Suppressor macrophage treated with lipopolysaccharide for 1 hour (primary cell): Measurements from ENCODE around the gene AFAP1.

Source experiments
- DNase-seq, 3 donors: peaks; one replicate each; pipeline ENCODE4 v3.0.0-alpha.2; 2020 to 2022

Gene AFAP1

DNA sequence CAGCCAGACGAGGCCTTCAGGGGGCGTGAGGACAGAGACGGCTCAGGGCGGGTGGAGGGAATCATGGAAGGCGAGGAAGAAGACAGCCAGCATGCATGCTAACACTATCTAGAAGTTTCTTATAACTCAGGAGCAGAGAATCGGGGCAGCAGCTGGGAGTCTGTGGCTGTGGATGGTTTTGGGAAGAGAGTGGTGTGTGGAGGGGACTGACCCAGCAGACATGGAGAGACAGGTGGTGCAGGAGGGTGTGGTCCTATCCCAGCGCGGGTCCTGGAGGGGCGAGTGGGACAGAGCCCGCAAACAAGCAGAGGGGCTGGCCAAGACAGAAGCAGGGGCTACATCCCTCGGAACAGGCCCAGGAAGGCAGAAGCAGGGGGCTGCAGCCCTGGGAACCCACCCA, 192.1 kb downstream of the AFAP1 start:
- no peak for DNase-seq

DNA sequence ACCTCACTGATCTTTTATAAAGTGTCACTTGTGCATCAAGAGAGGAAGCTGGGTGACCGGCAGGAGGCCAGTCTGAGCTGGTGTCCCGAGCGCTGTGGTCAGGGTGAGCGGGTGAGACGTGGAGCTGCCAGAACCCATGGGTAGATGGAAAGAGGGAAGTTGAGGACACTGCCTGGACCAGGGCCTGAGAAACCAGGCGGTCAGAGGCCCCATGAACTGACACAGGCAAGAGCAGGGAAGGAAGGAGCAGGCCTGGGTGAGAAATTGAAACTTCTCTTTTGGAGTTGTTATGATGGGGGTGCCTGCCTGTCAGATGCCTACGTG, 192.6 kb downstream of the AFAP1 start:
- DNase-seq = peak; percentile 49 to 72 (median 65)

DNA sequence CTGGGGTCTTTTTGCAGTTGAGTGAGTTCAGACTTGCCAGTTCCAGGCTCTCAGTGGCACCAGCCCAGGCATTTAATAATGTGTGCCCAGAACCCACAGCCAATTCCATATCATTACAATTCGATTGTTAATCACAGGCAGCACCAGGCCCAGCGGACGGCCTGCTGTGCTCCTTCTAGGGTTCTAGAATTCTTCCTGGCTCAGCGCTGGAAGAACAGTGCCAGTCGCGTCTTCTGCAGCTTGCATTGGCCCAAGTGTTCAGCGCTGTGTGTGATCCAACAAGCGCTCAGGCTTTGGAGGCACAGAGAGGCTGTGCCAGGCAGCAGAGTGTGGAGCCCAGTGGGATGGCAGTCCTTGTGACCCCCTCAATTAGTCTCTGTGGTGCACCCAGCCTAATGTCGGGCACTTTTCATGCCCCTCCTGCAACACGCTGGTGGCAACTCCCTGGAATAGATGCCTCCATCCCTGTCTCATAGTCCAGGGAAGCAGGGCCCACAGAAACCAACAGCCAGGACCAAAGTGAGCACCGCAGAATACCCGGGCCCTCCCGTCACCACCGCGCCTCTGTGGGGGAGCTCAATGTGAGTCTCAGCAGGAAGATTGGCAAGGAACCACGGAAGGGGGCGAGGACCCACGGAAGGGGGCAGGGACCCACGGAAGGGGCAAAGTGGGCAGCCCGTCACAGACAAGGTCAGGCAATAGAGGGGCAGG, 193.2 kb downstream of the AFAP1 start:
- DNase-seq = no peak

DNA sequence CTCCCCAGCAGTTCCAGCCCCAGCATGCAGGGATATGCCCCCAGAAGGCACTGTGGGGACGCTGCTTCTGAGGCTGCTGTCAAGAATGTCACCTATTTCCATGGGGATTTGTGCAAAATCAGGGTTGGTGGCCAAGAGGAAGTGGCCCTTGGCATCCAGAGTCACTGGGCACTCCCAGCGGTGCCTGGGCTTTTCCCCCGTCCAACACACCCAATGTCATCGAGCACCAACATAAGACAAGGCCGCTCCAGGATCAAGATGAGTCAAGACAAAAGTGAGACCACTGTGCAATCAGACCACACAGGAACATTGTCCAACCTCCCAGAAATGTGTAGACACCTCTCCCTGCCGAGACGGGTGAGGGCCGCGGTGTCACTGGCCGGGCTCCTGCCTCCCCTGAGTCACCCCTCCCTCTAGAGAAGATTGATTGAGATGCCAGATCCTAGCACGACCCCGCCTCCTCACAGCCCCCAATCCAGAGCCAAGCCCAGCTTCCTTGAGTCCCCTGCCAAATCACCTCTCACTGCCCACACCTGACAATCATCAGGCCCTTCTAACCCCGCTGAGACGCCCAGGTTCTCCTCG, 194.3 kb downstream of the AFAP1 start:
- peak; percentile 77 to 79 (median 78) for DNase-seq

DNA sequence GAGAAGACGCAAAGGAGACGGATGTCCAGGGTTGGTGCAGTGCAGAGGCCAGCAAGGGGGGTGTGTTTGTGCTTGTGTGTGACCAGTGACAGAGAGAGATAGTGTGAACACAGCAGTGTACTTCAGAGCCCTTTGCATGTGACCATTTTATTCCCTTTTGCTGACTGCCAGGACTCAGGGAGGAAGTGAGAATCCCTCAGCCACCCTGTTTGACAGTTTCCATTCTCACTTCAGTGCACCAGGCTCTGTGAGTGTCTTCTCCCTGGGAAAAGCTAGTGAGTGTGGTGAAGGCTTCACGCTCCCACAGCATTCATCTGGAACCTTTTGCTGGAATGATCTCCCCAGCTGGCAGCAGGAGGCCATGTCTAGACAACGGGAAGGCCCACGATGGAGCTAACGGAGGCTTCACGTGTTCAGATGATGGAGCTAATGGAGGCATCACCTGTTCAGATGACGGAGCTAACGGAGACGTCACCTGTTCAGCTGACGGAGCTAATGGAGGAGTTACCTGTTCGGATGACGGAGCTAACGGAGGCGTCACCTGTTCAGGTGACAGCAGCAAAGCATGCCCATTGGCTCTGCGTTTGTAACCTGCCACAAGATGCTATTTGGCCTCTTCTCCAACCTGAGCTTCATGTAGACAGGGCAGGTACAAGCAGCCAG, 195.4 kb downstream of the AFAP1 start:
- DNase-seq = peak; percentile 74 to 79 (median 77)

DNA sequence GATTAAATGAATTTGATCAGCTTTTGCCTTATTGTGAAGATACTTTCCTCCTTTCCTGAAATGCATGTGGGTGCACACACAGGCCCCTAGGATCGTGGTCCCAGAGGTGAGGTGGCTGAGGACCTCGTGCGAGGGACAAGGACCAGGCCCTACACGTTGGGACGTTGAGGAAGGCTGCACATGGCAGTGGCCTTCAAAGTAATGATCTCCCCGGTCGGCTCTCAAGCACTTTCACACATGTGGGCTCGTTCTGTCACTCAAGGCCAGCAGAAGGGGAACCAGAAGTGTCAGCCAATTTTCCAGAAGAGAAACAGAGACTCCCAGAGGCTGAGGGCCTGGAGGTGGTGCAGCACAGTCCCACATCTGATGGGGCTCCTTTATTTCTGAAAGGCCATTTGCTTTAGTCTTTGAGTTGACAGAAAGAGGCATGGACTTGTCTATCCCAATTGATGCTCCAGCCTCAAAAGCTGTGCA, 196.8 kb downstream of the AFAP1 start:
- peak; percentile 40 to 51 (median 49) for DNase-seq

DNA sequence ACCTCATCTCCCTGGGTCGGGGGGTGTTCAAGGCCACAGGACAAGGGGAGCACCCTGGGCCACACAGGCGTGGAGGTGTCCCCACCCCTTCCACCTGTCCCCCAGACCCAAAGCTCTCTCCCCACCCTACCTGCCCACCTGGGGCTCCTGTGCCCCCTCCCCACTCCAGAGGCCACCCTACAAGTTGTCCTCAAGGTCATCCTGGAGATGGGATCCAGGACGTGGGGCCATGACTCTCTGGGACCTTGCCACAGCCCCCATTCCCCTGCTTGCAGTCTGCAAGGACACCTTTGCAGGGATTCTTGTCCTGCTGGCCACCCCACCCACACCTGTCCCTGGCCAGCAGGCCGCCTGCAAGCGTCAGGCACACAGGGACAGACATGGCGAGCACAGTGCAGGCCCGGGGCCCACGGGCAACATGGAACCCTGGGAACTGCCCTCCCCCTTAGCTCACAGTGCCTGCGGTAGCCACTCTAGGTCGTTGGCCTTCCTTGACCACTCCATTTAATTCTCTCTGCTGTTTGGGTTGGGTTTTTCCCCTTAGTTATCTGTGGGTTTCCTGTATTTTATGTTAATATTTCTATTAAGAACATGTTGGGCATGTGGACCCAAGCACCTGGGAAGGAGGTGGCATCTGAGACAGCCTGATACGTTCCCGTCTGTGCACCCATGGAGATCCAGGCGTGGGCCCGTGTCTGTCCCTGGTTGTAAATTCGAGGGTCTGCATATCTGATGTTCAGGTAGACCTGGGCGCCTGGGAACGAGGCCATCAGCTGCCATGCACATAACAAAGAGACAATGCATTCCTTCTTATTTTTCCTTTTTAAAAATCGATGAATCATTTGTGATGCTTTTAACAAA, 197.5 kb downstream of the AFAP1 start:
- DNase-seq = no peak

DNA sequence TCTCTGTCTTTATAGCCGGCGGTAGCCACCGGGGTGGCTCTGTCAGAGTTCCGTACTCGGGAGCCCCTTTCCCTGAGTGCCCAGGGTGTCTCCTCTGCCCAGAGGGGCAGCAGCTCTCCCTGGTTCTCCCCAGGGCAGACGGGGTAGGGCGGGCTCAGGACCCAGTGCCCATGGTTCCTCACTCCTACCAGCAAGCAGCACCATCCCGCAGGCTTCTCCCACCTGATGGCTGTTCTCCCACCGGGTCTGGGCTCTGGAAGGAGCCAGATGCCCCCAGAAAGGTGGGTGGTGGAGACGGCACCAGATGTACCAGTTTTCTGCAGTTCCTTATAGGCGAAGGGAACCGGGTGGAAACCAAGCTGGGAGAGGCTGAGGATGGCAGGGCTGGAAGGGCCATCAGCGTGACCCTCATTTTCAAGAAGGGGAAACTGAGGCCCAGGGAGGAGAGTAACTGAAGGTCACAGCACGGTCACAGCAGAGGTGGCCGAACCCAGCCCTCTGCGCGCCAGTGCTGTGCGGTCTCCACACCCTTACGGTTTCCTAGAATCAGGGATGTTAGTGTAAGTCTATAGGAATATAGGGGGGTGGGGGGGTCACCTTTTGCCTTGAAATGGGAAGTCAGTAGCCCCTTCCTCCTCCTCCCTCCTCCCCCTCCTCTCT, 198.7 kb downstream of the AFAP1 start:
- DNase-seq = no peak

DNA sequence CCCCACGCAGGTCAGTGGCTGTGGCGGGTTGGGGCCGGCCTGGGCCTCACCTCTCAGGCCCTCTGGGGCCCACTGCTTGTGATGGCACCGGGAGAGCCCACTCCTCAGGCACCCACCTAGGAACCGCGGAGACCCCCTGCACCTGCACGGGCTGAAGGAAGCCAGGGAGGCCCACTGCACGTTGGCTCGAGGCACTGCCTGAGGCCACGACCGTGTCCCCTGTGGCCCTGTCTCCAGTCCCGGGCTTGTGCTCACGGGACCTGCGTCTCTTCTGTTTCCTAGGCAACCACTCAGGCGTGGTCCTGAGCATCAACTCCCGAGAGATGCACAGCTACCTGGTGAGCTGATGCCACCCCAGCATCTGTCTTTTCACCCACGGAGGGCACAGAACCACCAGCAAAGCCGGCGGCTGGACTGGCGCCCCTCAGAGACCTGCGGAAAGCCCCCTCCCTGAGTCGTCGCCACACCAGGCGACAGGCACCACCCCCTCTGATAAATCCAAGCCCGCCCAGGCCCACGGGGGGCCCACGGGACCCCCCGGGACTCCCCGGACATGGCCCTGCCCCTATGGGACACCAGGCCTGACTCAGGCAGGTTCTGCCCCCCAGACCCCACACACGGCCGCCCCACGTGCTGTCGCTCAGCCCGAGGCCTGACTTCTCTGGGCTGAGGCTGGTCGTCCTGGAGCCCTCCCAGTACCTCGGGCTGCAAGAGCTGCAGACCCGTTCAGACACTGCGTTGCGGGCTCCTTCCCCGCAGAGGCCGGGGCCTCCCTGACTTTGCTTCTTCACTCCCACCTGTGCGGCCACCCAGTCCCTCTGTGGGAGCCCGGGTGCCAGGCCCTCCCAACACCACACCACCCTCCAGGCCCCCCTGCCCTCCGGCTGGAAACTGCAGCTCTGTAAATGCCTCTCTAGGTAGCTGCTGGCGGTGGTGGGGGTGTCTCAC, 199.5 kb downstream of the AFAP1 start:
- DNase-seq = no peak

DNA sequence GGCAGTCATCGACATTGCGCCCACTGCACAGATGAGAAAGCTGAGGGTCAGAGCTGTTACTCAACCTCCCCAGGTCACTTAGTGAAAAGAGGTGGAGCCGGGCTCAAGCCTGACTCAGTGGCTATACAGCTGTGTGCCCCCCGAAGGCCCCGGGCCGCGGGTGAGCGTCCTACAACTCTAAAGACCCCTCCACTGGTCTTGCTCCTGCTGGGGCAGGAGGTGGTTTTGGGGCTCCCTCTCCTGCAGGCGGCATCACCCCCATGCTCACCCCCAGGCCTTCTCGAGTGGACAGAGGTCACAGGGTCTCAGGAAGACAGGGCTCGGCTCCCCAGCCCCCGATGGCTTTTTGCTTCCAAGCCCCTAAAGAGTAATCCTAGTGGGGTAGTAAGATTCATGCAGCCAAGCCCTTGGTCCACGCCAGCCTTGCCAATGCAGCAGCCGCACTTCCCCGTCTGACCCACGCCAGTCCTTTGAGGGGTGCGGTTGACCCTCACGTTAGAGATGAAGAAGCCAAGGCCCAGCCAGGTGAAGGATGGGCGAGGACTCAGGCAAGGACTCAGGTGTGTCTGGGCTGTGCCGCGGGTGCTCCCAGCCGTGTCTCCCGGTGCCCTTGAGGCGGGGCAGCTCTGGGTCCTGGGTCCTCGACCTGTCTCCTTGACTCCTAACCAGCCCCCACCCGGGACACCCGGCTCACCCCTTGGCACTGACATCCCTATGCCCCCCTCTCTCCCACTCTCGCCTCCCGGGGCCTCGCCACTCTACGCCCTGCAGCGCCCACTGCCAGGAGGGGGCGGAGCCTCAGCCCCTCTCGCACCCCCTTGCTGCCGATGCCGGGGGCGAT, 200.4 kb downstream of the AFAP1 start:
- no peak for DNase-seq

DNA sequence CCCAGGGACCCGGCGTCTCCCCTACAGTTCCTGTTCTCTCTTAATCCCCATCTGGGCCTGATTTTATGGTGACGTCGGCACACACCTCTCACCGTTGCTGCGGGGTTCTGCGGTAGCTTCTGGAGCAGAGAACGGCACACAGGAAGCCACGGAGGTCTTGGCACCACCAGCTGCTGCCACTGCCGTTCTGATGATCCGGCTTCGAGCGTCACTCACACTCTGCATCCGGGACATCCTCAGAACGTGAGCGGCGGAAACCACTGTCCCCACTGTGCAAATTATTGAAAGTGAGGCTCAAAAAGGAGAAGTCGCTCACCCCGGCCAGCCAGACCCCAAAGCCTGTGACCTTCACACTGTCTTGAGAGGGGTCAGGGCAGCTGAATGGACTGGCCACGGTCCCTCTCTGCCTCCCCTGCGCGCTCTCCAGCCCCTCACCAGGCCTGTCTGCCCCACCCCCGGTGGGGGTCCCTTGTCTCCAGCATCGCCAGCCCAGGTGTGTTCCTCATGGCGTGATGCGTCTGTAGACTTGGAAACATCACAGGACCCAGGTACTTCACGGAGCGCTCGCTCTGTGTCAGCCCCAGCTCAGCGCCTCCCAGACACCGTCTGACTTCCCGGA, 201.1 kb downstream of the AFAP1 start:
- no peak for DNase-seq

DNA sequence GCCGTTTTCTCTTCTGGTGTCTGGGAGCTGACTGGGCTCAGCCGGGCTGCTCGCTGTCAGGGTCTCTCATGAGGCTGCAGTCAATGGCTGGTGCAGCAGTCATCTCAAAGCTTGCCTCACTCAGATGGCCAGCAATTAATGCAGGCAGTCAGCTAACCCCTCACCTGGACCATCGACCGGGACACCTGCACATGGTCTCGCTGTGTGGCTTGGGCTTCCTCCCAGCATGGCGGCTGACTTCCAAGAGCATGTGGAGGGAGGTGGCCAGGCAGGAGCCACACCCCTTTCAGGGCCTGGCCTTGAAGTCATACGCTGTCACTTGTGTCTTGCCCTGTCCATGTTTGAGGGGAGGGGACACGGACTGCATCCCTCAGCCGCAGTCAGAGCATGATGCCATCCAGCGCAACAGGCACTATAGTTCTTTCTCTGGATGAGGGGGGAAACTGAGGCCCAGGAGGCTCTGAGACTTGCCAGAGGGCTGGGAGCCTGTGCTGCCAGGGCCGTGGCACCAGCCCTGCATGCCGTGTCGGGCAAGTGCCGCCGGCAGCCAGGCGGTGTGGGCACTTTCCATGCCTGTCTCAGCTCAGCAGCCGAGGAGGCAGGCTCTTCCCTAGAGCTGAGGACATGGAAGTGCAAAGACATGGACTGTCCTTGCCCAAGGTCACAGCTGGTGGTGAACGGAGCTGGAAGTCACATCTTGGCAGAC, 201.8 kb downstream of the AFAP1 start:
- DNase-seq = no peak

DNA sequence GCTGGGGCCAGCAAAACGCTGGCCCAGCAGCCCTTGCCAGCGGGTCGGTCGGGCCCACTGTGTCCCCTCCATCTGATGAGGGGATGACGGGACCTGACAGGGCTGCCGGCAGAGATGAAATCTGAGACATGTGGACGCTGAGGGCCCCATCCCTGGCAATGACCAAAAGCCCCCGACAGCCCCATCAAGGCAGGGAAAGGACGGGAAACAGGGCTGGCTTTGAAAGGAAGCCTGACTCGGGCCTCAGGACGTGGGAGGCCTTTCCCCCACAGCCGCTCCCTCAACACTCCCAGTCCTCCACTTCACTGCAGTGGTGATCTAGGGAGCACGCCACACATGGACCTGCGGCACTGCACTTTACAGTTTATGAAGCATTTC, 202.4 kb downstream of the AFAP1 start:
- no peak for DNase-seq

DNA sequence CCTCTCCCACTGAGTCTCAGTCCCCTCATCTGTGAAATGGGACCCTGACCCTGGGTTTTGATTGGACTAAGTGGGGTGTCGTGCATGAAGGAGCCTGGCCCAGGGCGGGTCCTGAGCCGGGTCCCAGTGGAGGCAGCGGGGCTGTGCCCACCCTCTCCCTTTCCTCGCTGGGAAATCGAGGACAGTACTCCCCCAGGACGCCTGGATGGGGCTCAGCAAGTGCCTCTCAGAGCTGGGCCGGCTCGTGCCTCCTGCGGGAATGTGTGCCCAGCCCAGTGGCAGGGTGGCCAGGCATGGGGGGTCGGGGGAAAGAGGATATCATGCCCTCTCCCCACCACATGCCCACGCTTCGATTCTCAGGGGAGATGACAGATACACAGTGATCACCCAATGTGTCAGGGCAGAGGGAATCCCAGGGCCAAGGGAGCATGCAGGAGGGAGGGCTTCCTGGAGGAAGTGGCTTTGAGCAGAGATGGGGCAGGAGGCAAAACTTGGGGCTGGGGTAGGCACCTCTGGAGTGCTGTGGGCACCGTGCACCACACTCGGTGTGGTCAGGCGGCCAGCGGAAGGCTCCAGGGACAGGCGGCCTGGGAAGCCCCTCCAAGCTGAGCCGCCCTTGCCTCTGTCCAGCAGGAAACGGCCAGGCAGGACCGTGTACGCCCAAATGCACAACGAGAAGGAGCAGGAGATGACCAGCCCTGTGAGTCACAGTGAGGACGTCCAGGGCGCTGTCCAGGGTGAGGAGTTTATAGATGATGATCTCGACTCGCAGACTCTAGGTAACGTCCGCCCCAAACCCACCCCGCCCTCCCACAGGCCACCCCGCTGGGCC, 203.0 kb downstream of the AFAP1 start:
- no peak for DNase-seq

DNA sequence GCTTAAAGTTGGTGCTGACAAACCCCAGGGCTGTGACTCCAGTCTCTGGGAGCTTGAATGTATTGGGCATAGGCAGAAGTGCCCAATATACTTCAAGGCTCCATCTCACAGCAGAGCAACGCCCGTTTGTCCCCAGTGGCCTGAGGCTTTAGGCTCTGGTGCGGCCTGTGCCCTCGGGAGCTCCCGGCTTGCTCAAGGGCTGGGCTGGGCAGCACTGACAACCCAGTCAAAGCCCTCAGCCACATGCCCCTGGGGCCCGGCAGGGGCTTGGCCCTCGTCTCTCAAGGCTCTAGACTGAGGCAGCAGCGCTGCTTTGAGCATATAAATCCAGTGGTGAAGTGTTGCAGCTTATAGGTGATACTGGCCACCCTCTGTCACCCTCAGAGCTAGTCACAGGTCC, 203.7 kb downstream of the AFAP1 start:
- DNase-seq = no peak

DNA sequence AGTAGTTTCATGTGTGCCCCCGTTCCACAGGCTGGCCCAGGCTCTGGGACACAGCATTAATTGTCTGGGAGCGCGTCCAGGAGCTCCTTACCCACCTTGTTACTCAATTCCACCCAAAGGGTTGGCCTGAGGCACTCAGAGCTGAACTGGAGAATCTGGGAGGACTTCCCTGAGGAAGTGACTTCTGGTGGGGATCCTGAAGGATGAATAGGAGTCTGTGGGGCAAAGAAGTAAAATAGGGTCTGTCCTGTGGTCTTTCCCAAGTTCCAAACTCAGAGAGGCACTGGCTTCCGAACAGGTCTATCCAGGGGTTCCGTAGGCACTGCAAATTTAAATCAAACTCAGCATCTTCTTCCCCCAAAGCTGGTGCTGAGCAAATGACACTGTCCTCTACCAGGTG, 204.3 kb downstream of the AFAP1 start:
- no peak for DNase-seq

DNA sequence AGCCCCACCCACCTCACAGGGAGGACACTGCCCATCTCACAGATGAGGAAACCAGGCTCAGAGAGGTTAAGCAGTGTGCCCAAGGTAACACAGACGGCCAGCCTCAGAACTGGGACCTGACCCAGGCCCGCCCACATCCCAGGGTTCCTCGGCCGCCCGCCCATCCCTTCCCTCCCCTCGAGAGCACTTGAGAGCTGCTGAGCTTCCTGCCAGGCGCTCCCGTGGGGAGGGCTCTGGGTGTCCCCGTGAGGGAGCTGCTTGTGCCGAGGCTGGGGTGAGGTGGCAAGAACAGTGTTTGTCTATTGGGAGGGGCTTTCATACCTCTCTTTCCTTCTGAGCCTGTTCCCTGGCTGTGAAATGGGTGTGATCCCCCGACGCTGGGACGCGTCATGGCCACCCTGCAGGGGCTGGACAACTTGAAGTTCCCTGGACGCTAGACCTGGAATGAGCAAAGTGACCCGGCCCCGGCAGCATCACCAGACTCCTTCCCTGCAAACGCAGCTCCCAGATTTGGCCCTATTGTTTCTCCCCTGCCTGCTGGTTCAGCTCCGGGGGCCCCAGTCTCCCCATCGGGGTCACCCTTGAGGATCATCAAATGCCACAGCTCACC, 204.9 kb downstream of the AFAP1 start:
- no peak for DNase-seq
